Measurements from ENCODE around the gene NEUROD2.

The NEUROD2 gene

GRCh38 chr17:39641097-39641496 is 33.4 kb upstream of the NEUROD2 start:
- TF ChIP-seq ZNF292 (tag by site-specific recombination; IDR thresholded peaks at IDR 0.05; ENCODE audit: borderline replicate concordance, low read depth) (no peak), TRIM28 (IDR thresholded peaks at IDR 0.05; ENCODE audit: borderline replicate concordance, low read length) (no peak), ZNF138 (tag by site-specific recombination; IDR thresholded peaks at IDR 0.05; ENCODE audit: borderline replicate concordance) (no peak), ZNF621 (tag by site-specific recombination; IDR thresholded peaks at IDR 0.05) (no peak), ZNF133 (tag by site-specific recombination; IDR thresholded peaks at IDR 0.05) (no peak), ZNF544 (tag by site-specific recombination; IDR thresholded peaks at IDR 0.05) (no peak)
- Histone ChIP-seq H3K36me3 (ENCODE audit: control insufficient read depth in 2 of 2, insufficient read depth in 1 of 2, low read length in 2 of 2) (no peaks in the 10 kb centered on the region), H3K9me3 (ENCODE audit: control insufficient read depth, insufficient read depth, low read depth, low read length) (no peaks in the 10 kb centered on the region), H3K27ac (ENCODE audit: extremely low read depth, low read depth, low read length) (no peak overlapping the region), H3K4me1 (ENCODE audit: control insufficient read depth, insufficient read depth, low read length) (peaks cover 30% of the 10 kb centered on the region), H3K4me3 (ENCODE audit: low read depth, low read length) (no peak overlapping the region)
- POLR2A ChIA-PET = interaction anchor here (1.6 kb wide), 1 partner anchor 10 kb away, joined by 3 read pairs; no protein-coding TSS in a partner anchor
- CTCF ChIA-PET = interaction anchor here (9.2 to 14.6 kb wide), 2 partner anchors 11 to 19 kb away, joined by 126 to 311 read pairs; no protein-coding TSS in a partner anchor

- ChIA-PET POLR2A (interaction anchor here (1.6 kb wide), 1 partner anchor 10 kb away, joined by 3 read pairs; no protein-coding TSS in a partner anchor), CTCF (interaction anchor here (9.2 to 14.6 kb wide), 2 partner anchors 12 to 19 kb away, joined by 126 to 311 read pairs; no protein-coding TSS in a partner anchor)
- peaks cover 30% of the 10 kb centered on the region for H3K4me1 ChIP-seq (ENCODE audit: control insufficient read depth, insufficient read depth, low read length)
- no peak overlapping the region for H3K27ac ChIP-seq (ENCODE audit: extremely low read depth, low read depth, low read length)
- TF ChIP-seq ZNF394 (tag by site-specific recombination; IDR thresholded peaks at IDR 0.05; ENCODE audit: borderline replicate concordance) (no peak), MYNN (tag by site-specific recombination; IDR thresholded peaks at IDR 0.05; ENCODE audit: borderline replicate concordance) (no peak), EGR2 (tag by site-specific recombination; IDR thresholded peaks at IDR 0.05; ENCODE audit: low read depth) (no peak), ZNF626 (tag by site-specific recombination; IDR thresholded peaks at IDR 0.05) (no peak), ZNF518A (tag by site-specific recombination; conservative IDR thresholded peaks at IDR 0.05; ENCODE audit: low read depth) (no peak)
- TF ChIP-seq, protein P1, sequence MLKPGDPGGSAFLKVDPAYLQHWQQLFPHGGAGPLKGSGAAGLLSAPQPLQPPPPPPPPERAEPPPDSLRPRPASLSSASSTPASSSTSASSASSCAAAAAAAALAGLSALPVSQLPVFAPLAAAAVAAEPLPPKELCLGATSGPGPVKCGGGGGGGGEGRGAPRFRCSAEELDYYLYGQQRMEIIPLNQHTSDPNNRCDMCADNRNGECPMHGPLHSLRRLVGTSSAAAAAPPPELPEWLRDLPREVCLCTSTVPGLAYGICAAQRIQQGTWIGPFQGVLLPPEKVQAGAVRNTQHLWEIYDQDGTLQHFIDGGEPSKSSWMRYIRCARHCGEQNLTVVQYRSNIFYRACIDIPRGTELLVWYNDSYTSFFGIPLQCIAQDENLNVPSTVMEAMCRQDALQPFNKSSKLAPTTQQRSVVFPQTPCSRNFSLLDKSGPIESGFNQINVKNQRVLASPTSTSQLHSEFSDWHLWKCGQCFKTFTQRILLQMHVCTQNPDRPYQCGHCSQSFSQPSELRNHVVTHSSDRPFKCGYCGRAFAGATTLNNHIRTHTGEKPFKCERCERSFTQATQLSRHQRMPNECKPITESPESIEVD (tag by site-specific recombination; IDR thresholded peaks at IDR 0.05) = no peak
- H3K4me3 ChIP-seq (ENCODE audit: low read depth, low read length) = no peak overlapping the region
- H3K9me3 ChIP-seq (ENCODE audit: control insufficient read depth, insufficient read depth, low read depth, low read length) = no peaks in the 10 kb centered on the region
- H3K36me3 ChIP-seq (ENCODE audit: control insufficient read depth in 2 of 2, insufficient read depth in 1 of 2, low read length in 2 of 2) = no peaks in the 10 kb centered on the region
Observed at GRCh38 chr17:39640591-39641031, 32.9 kb upstream of the NEUROD2 start.

DNA sequence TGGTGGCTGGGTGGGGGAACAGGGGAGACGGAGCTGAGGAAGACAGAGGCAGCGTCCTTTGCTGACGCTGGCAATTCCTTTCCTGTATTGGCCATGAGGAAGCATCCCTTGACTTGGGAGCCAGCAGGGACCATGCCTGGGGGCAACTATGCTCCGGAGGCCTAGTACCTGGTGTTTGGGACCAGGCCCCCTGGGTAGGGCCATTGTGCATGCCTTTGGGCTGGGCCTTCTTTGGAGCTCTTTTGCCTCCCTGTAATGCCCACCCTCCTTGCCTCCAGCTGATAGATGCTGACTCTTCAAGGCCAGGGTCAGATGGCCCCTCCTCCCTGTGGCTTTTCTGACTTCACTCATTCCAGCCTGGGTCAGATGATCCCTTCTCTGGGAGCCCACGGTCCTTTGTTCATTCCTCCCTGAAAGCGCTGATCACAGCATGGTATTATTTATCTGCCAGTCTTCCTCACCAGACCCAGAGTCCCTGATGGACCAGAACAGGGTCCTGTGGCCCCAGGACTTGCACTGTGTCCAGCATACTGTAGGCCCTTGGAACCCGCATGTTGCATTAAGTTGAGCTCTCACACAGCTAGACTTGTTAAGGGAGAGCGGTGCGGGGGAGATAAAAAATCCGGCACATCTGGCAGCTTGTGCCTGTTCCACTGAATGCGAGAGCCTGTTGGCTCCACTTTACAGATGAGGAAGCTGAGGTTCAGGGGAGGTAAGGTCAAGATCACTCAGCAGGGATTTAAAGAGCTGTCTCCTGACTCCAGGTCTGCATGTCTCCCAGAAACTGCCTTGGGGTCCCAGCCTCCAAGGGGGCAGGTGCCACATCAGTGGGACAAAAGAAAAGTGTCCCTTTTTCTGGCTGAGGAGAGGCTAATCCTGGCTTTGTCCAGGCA is 32.1 kb upstream of the NEUROD2 start:
- POLR2A ChIA-PET = interaction anchor here (0.5 to 1.9 kb wide), 5 partner anchors 11 to 97 kb away, joined by 3 to 9 read pairs (median 3); partner anchors contain the start of genes ERBB2 and MIEN1
- H3K4me3 ChIP-seq (ENCODE audit: low read depth, low read length) = no peak overlapping the region
- peaks cover 28% of the 10 kb centered on the region for H3K4me1 ChIP-seq (ENCODE audit: control insufficient read depth, insufficient read depth, low read length)
- H3K27ac ChIP-seq (ENCODE audit: extremely low read depth, low read depth, low read length) = no peak overlapping the region
- H3K9me3 ChIP-seq (ENCODE audit: control insufficient read depth, insufficient read depth, low read depth, low read length) = no peaks in the 10 kb centered on the region
- H3K36me3 ChIP-seq (ENCODE audit: control insufficient read depth in 2 of 2, insufficient read depth in 1 of 2, low read length in 2 of 2) = no peaks in the 10 kb centered on the region
- CTCF ChIA-PET = interaction anchor here (0.8 to 14.6 kb wide), 6 partner anchors 12 to 114 kb away, joined by 3 to 311 read pairs (median 4); partner anchors contain the start of gene PNMT
- TF ChIP-seq, protein P2, sequence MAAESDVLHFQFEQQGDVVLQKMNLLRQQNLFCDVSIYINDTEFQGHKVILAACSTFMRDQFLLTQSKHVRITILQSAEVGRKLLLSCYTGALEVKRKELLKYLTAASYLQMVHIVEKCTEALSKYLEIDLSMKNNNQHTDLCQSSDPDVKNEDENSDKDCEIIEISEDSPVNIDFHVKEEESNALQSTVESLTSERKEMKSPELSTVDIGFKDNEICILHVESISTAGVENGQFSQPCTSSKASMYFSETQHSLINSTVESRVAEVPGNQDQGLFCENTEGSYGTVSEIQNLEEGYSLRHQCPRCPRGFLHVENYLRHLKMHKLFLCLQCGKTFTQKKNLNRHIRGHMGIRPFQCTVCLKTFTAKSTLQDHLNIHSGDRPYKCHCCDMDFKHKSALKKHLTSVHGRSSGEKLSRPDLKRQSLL (tag by site-specific recombination; IDR thresholded peaks at IDR 0.05) = no peak
- TF ChIP-seq GLIS2 (tag by site-specific recombination; IDR thresholded peaks at IDR 0.05) (0 out of 2 replicates have a peak, but pooled peaks have one; percentile 22), ZNF558 (tag by site-specific recombination; IDR thresholded peaks at IDR 0.05) (no peak), ZNF624 (tag by site-specific recombination; IDR thresholded peaks at IDR 0.05) (no peak), ZNF776 (tag by site-specific recombination; IDR thresholded peaks at IDR 0.05; ENCODE audit: borderline replicate concordance) (no peak)

Data from HEK293 (cell line).